ENCODE results near the gene CRYGS. TPM values are rescaled to one million over a fixed set of nuclear protein-coding genes. Genes with fewer than 3 reads are reported as not detected.
"Not testable (repeated sequence)": the region's sequence is repeated elsewhere in the genome, so short reads cannot be mapped to it uniquely, and the experiment has no call there.

The CRYGS gene
- total RNA-seq, 1 experiment from 2014 or later, result 3.2 TPM

DNA sequence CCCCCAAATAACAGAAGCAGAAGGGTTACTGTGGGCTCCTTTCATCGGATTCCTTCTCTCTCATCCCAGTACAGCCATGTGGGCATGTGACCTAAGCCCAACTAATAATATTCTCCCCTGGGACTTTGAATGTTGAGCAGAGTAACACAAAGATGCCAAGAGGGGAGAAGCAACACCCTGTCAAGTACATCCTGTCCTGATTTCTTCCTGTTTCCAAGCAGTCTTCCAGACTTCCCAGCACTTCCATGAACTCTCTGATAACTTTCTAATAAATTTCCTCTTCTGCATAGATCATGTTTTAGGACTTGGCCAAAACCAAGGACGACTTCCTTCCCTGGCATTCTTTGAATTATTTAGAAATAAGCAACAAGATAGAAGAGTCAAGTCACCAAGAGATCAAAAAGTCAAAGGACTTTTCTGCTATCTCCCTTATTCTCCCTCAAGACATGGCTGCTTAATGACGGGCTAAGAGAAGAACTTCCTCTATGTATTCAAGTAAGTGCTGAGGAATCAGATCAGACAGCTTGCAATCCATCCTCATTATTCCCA, 37.9 kb downstream of the CRYGS start:
- Mint-ChIP-seq H3K4me3 (ENCODE audit: unreplicated experiment) (no peak overlapping the region), H3K27ac (ENCODE audit: unreplicated experiment) (no peak overlapping the region), H3K36me3 (ENCODE audit: insufficient read depth, unreplicated experiment) (no peaks in the 10 kb centered on the region), H3K4me1 (ENCODE audit: low read depth, unreplicated experiment) (peaks cover 29% of the 10 kb centered on the region), H3K9me3 (ENCODE audit: unreplicated experiment) (peaks cover 15% of the 10 kb centered on the region), H3K27me3 (ENCODE audit: insufficient read depth, unreplicated experiment) (no peaks in the 10 kb centered on the region)
- H3K4me1 ChIP-seq, result peaks cover 26% of the 10 kb centered on the region
- H3K9me3 ChIP-seq, result no peaks in the 10 kb centered on the region
- H3K36me3 ChIP-seq (ENCODE audit: control insufficient read depth, insufficient read depth, low read length), result no peaks in the 10 kb centered on the region; the same call in 1 of the 2 replicates
- H3K4me3 ChIP-seq (ENCODE audit: low read depth, low read length), result no peak overlapping the region
- TF ChIP-seq, protein P1, sequence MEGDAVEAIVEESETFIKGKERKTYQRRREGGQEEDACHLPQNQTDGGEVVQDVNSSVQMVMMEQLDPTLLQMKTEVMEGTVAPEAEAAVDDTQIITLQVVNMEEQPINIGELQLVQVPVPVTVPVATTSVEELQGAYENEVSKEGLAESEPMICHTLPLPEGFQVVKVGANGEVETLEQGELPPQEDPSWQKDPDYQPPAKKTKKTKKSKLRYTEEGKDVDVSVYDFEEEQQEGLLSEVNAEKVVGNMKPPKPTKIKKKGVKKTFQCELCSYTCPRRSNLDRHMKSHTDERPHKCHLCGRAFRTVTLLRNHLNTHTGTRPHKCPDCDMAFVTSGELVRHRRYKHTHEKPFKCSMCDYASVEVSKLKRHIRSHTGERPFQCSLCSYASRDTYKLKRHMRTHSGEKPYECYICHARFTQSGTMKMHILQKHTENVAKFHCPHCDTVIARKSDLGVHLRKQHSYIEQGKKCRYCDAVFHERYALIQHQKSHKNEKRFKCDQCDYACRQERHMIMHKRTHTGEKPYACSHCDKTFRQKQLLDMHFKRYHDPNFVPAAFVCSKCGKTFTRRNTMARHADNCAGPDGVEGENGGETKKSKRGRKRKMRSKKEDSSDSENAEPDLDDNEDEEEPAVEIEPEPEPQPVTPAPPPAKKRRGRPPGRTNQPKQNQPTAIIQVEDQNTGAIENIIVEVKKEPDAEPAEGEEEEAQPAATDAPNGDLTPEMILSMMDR (IDR thresholded peaks at IDR 0.05; ENCODE audit: insufficient read depth in 1 of 2, low read depth in 1 of 2, low read length in 1 of 2, severe bottlenecking in 1 of 2, unreplicated experiment in 1 of 2), result no peak
- no peaks in the 10 kb centered on the region for H3K27me3 ChIP-seq (replicated peaks; ENCODE audit: control insufficient read depth, insufficient read depth, low read length)
- intact Hi-C loops (cut with micrococcal nuclease; ENCODE audit: unreplicated experiment), result no loop called here
- ChIA-PET CTCF (no interaction called here), POLR2A (no interaction called here)
- no peak for DNase-seq
- BruUV-seq (replicated peaks), result no TSS peak

DNA sequence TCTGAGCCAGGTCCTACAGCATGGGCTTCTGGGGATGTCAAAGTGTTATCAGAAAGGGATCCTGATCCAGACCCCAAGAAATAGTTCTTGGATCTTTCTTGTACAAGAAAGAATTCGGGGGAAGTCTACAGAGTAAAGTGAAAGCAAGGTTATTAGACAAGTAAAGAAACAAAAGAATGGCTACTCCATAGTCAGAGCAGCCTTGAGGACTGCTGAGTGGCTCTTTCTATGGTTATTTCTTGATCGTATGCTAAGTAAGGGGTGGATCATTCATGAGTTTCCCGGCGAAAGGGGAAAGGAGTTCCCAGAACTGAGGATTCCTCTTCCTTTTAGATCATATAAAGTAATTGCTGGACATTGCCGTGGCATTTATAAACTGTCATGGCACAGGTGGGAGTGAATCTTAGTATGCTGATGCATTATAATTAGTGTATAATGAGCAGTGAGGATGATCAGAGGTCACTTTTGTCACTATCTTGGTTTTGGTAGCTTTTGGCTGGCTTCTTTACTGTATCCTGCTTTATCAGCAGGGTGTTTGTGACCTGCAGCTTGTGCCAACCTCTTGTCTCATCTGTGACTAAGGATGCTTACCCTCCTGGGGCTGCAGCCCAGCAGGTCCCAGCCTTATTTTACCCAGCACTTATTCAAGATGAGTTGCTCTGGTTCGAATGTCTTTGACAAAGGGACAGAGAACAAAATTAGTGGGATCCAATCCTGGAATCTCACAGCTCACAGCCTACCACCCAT, 41.0 kb downstream of the CRYGS start:
- Mint-ChIP-seq H3K9me3 (ENCODE audit: unreplicated experiment) (peaks cover 15% of the 10 kb centered on the region), H3K36me3 (ENCODE audit: insufficient read depth, unreplicated experiment) (no peaks in the 10 kb centered on the region), H3K27ac (ENCODE audit: unreplicated experiment) (no peak overlapping the region), H3K27me3 (ENCODE audit: insufficient read depth, unreplicated experiment) (no peaks in the 10 kb centered on the region), H3K4me3 (ENCODE audit: unreplicated experiment) (no peak overlapping the region), H3K4me1 (ENCODE audit: low read depth, unreplicated experiment) (peaks cover 29% of the 10 kb centered on the region)
- TF ChIP-seq, protein P1 (IDR thresholded peaks at IDR 0.05; ENCODE audit: insufficient read depth in 1 of 2, low read depth in 1 of 2, low read length in 1 of 2, severe bottlenecking in 1 of 2, unreplicated experiment in 1 of 2), result no peak
- BruUV-seq (replicated peaks), result no TSS peak
- H3K4me1 ChIP-seq, result peaks cover 20% of the 10 kb centered on the region
- no peak for DNase-seq
- POLR2A ChIA-PET, result no interaction called here
- H3K4me3 ChIP-seq (ENCODE audit: low read depth, low read length), result no peak overlapping the region
- no peaks in the 10 kb centered on the region for H3K9me3 ChIP-seq
- no peaks in the 10 kb centered on the region; the same call in 1 of the 2 replicates for H3K36me3 ChIP-seq (ENCODE audit: control insufficient read depth, insufficient read depth, low read length)
- no peaks in the 10 kb centered on the region for H3K27me3 ChIP-seq (replicated peaks; ENCODE audit: control insufficient read depth, insufficient read depth, low read length)
- intact Hi-C loops (cut with micrococcal nuclease; ENCODE audit: unreplicated experiment), result no loop called here
- CTCF ChIA-PET, result no interaction called here

DNA sequence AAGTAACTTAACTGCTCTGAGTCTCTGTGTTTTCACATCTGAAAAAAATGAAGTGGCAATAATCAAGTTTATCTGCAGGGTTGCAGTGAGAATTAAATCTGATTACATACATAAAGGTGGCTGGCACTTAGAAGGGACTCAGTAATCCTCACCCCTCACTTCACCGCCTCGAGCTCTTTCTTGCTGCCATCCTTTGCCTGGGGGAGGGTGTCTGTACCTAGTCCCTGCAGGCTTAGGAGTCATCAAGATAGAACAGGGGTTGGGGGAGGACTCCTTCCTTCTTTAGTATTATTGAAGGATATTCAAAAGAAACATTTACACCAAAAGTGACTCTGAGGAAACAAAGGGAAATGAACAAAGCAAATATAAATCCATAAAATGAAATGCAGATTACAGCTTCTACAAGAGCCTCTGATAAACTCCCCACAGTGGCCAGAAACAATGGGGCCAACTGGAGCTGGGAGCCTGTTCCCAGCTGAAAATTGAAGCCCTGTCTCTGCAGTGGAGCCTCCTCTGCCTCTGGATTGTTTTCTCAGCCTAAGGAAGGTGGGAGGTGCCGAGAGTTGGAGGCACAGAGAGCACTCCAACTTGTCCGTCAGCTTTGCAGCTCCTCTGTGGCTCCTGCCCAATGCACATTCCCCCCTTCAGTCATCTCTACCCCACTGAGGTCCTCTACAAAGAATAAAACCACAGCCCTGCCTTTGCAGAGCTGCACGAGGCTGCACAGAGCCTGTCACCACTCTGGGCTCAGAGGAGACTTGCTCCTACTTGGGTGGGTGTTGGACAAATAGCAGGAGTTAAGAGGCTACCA, 41.8 kb downstream of the CRYGS start:
- TF ChIP-seq, protein P1 (IDR thresholded peaks at IDR 0.05; ENCODE audit: insufficient read depth in 1 of 2, low read depth in 1 of 2, low read length in 1 of 2, severe bottlenecking in 1 of 2, unreplicated experiment in 1 of 2), result no peak
- ChIA-PET POLR2A (no interaction called here), CTCF (no interaction called here)
- H3K4me1 ChIP-seq, result peaks cover 20% of the 10 kb centered on the region
- Mint-ChIP-seq H3K36me3 (ENCODE audit: insufficient read depth, unreplicated experiment) (no peaks in the 10 kb centered on the region), H3K9me3 (ENCODE audit: unreplicated experiment) (peaks cover 15% of the 10 kb centered on the region), H3K27me3 (ENCODE audit: insufficient read depth, unreplicated experiment) (no peaks in the 10 kb centered on the region), H3K4me3 (ENCODE audit: unreplicated experiment) (no peak overlapping the region), H3K27ac (ENCODE audit: unreplicated experiment) (no peak overlapping the region), H3K4me1 (ENCODE audit: low read depth, unreplicated experiment) (peaks cover 29% of the 10 kb centered on the region)
- H3K9me3 ChIP-seq, result no peaks in the 10 kb centered on the region
- BruUV-seq (replicated peaks), result no TSS peak
- no peaks in the 10 kb centered on the region; the same call in 1 of the 2 replicates for H3K36me3 ChIP-seq (ENCODE audit: control insufficient read depth, insufficient read depth, low read length)
- DNase-seq, result no peak
- intact Hi-C loops (cut with micrococcal nuclease; ENCODE audit: unreplicated experiment), result no loop called here
- H3K27me3 ChIP-seq (replicated peaks; ENCODE audit: control insufficient read depth, insufficient read depth, low read length), result no peaks in the 10 kb centered on the region
- no peak overlapping the region for H3K4me3 ChIP-seq (ENCODE audit: low read depth, low read length)

DNA sequence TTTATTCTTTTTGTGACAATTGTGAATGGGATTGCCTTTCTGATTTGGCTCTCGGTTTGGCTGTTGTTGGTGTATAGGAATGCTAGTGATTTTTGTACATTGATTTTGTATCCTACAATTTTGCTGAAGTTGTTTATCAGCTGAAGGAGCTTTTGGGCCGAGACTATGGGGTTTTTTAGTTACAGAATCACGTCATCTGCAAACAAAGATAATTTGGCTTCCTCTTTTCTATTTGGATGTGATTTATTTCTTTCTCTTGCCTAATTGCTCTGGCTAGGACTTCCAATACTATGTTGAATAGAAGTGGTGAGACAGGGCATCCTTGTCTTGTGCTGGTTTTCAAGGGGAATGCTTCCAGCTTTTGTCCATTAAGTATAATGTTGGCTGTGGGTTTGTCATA, 44.2 kb downstream of the CRYGS start:
- H3K9me3 ChIP-seq; H3K36me3 ChIP-seq (ENCODE audit: control insufficient read depth, insufficient read depth, low read length); H3K27me3 ChIP-seq (replicated peaks; ENCODE audit: control insufficient read depth, insufficient read depth, low read length); H3K27ac Mint-ChIP-seq (ENCODE audit: unreplicated experiment); CTCF ChIA-PET; POLR2A ChIA-PET; H3K36me3 Mint-ChIP-seq (ENCODE audit: insufficient read depth, unreplicated experiment); DNase-seq; BruUV-seq (replicated peaks); H3K4me3 ChIP-seq (ENCODE audit: low read depth, low read length); H3K4me3 Mint-ChIP-seq (ENCODE audit: unreplicated experiment); H3K9me3 Mint-ChIP-seq (ENCODE audit: unreplicated experiment); H3K27me3 Mint-ChIP-seq (ENCODE audit: insufficient read depth, unreplicated experiment); intact Hi-C loops (cut with micrococcal nuclease; ENCODE audit: unreplicated experiment): not testable (repeated sequence)
- peaks cover 37% of the 10 kb centered on the region for H3K4me1 ChIP-seq
- H3K4me1 Mint-ChIP-seq (ENCODE audit: low read depth, unreplicated experiment), result peaks cover 23% of the 10 kb centered on the region
